GOT3 (cell line): ENCODE data around the gene CLTCL1.
"Not testable (repeated sequence)": the region's sequence is repeated elsewhere in the genome, so short reads cannot be mapped to it uniquely, and the experiment has no call there.

Experiments used
- DNase-seq: peaks from one replicate; lab custom pipeline; 2025; ENCODE audit warnings: mixed read lengths; lab: John Stamatoyannopoulos, UW

The CLTCL1 gene

DNA sequence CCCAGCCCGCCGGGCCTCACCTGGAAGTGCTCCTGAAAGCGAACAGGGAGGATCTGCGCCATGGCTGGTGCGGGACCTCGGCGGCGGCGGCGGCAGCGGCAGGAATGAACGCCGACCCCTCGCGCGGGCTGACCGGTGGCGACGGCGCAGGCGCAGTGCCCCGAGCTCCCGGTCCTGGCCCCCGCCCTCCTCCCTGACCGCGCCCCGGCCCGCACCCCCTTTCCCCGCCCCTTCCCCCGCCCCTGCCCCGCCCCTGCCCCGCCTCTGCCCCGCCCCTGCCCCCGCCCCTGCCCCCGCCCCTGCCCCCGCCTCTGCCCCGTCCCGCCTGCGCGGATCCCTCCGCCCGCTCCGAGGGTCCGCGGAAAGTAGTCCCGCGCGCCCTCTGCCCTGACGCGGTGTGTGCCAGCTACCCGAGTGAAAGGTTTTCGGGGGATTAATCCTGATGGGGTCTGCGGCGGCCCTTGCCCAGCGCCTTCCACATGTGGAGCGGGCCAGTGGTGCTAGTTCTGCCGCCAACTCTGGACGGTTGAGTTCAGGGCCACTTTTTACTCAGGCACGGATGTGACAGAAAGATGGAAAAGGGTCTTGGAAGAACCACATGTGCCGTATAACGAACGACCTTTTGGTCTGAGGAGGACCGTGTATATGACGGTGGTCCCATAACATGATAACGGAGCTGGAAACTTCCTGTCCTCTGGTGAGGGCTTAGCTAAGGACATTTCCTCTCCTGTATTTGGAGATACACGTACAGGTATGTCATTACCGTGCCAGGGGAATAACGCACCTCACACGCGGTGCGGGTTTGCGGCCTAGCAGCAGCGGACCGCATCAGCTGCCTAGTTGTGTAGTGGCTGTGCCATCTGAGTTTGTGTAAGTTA, at the start of gene CLTCL1:
TSS of gene CLTCL1 (minus strand) at position 140 of the 878 bp plus-strand sequence. CDS start at position 62, 78 bp downstream.
- no peak for DNase-seq

DNA sequence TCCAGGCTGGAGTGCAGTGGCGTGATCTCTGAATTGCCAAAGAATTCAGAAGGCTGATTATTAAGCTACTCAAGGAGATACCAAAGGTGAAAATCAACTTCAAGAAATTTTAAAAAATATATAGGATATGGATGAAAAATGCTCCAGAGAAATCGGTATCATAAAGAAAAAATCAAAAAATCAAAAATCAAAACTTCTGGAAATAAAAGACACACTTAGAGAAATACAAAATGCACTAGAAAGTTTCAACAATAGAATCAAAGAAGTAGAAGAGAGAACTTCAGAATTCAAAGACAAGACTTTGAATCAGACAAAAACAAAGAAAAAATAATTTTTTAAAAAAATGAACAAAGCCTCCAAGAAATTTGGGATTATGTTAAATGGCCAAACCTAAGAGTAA, 45.6 kb upstream of the CLTCL1 start:
- DNase-seq = no peak

DNA sequence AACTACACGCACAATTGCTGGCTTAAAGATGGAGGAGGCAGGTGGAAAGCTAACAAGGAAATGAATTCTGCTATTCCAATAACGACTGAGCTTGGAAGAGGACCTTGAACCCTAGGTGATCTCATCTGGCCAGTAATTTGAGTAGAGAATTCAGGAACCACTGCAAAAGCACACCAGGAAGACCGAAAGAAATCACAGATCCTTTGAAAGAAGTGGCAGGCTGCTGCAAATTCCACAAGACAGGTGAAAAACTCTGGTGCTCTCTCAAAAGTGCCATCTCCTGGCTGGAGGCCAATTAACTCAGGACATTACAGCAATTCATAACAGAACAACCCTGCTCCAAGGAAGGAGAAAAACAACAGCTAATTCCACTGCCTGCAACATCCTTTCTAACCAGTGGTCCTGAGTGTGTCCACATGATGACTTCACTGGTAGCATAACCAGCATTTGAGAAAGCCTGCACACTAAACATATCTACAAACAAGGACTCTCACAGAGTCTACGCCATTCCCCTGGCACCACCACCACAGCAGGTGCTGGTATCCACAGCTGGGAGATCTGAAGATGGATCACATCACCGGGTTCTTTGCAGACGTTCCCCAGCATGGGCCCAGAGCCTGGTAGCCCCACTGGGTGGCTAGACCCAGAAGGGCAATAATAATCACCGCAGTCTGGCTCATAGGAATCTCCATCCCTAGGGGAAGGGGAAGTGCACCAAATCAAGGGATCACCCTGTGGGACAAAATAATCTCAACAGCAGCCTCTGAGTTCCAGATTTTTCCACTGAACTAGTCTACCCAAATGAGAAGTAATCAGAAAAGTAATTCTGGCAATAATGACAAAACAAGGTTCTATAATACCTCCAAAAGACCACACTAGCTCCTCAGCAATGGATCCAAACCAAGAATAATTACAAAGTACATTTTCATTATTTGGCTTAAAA, 44.9 kb upstream of the CLTCL1 start:
- DNase-seq = no peak

DNA sequence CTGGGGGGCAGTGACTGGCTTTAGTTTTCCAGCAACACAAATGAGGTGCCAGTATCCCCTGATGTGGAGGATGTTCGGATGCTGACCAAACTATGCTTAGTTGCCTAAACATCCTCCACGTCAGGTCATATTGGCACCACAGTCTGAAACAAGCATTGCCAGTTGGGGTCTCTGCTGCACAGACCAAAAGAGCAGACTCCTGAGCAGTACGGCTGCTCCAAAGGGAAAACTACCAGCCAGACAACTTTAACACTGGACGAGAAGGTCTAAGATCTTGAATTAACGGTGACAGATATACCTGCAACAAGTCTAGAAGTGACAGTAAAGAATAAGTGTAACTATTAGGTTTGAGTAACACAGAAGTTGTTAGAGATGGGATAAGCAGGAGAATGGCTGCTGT, 40.5 kb upstream of the CLTCL1 start:
- DNase-seq = no peak

DNA sequence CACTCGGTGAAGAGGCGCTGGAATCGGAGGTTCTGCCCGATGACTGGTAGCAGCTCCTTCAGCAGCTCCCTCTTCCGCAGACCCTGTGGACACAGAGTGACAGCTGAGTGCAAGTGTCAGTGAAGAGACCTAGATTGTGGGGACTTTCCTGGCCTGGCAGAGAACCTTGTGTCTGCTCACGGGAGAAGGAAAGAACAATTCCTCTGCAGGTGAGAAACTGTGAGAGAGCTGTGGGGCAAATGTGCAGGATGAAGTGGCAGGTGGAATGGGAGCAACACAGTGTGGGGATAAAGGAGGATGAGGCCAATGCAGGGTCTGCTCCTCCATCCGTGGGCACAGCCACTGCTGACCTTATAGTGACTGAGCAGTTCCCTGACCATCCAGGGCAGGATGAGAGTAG, 40.0 kb upstream of the CLTCL1 start:
- DNase-seq = no peak

DNA sequence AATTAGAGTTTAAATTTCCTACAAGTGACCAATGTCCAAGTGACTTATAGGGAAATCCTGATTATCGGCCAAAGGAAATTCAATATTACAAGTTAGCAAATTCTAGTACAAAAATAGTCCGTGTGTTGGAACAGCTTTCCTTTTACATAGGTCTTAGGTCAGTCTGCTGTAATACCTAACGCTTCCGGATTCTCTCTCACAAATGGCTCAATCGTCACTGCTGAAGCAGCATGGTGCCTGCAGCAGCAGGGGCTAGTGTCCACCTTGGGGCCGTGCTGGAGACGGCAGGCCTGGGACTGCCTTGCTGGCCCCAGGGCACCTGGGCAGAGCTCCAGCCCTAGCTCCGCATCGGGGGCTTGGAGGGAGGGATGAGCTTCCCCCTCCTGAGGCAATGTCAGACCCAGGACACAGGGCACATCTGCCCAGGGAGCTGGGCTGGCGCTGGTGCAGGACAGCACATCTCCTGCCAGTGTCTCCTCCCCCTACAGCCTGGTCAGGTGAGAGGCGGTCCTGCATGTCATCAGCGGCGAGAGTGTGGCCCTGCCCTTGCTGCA, 39.4 kb upstream of the CLTCL1 start:
- DNase-seq = no peak

DNA sequence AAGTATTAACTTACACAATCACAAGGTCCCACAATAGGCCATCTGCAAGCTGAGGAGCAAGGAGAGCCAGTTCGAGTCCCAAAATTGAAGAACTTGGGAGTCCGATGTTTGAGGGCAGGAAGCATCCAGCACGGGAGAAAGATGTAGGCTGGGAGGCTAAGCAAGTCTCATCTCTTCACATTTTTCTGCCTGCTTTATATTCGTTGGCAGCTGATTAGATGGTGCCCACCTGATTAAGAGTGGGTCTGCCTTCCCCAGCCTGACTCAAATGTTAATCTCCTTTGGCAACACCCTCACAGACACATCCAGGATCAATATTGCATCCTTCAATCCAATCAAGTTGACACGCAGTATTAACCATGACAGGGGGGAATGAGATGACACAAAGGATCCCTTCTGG, 38.7 kb upstream of the CLTCL1 start:
- not testable (repeated sequence) for DNase-seq

DNA sequence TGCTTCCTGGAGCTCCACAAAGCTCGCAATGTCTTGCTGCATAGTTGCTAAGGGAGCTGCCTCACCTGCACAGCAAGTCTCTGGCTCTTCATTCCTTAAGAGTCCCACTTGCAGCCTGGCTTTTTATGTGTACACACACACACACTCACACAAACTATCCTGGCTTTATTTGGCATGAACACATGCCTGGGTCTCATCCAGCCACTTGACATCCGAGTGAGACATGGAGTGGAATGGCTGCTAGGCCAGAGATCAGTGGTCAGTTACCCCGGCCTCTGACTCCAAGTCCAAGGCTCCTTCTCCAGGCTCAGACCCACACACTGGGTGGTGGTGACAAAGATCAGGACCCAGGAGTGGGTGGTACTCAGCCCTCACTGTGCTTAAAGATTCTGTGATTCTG, 37.9 kb upstream of the CLTCL1 start:
- no peak for DNase-seq

DNA sequence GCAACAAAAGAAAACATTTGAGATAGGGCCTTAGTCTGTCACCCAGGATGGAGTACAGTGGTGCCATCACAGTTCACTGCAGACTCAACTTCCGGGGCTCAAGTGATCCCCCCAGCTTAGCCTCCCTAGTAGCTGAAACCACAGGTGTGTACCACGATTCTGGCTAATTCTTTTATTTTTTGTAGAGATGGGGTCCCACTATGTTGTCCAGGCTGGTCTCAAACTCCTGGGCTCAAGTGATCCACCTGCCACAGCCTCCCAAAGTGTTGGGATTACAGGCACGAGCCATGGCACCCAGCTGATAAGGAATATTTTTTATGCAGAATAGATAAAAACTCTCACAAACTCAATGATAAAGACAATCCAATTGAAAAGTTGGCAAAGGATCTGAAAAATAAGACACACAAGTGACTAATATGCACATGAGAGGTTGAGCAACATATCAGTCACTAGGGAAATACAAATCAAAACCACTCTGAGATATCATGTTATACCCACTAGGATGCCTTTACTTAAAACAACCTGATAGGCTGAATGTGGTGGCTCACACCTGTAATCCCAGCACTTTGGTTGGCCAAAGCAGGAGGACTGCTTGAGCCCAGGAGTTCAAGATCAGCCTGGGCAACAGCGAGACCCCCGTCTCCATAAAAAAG, 33.9 kb upstream of the CLTCL1 start:
- DNase-seq = no peak

DNA sequence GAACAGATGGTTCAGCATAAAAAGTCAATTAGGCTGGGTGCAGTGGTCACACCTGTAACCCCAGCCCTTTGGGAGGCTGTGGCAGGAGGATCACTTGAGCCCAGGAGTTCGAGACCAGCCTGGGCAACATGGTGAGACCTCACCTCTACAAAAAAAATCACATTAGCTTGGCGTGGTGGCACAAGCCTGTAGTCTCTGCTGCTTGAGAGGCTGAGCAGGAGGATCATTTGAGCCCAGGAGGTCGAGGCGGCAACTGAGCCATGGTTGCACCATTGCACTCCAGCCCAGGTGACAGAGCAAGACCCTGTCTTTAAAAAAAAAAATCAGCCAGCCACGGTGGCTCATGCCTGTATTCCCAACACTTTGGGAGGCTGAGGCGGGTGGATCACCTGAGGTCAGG, 31.9 kb upstream of the CLTCL1 start:
- not testable (repeated sequence) for DNase-seq

DNA sequence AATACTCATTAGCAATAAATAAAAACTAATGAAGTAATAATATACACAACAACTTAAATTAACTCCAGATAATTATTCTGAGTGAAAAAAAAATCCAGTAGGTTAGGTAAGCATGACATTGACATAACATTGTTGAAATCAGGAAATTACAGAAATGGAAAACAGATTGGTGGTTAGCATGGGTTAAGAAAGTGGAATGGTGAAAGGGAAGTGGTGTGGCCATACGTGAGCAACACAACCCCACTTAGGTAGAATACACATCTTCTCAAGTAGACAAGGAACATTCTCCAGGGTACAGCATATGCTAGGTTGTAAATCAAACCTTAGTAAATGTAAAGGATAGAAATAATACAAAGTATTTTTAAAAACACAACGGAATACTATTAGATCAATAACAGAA, 30.2 kb upstream of the CLTCL1 start:
- no peak for DNase-seq

DNA sequence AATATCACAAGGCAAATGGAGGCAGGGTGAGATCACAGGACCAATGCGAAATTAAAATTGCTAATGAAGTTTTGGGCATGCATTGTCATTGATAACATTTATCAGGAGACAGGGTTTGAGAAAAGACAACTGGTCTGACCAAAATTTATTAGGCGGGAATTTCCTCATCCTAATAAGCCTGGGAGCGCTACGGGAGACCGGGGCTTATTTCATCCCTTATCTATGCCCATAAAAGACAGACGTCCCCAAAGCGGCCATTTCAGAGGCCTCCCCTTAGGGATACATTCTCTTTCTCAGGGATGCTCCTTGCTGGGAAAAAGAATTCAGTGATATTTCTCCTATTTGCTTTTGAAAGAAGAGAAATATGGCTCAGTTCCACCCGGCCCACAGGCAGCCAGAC, 28.6 kb upstream of the CLTCL1 start:
- DNase-seq = not testable (repeated sequence)

DNA sequence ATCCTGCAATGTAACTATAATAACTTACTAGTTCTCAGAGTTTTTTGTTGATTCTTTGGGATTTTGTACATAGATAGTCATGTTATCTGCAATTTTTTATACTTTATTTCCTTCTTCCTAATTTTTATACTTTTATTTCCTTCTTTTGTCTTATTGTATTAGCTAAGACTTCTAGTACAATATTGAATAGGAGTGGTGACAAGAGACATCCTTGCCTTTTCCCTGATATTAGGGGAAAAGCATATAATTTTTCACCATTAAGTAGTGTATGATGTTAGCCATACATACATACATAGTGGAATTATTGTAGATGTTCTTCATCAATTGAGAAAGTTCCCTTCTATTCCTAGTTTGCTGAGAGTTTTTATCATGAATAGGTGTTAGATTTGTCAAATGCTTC, 27.8 kb upstream of the CLTCL1 start:
- DNase-seq = no peak

DNA sequence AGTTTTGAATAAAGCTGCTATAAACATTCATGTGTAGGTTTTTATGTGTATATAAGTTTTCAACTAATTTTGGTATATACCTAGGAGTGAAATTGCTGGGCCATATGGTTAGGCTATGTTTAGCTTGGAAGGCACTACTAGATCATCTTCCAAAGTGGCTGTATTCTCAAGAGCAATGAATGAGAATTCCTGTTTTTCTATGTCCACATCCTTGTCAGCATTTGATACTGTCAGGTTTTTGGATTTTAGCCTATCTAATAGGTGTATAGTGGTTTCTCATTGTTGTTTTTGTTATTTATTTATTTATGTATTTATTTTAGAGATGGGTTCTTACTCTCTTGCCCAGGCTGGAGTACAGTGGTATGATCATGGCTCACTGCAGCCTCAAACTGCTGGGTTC, 26.3 kb upstream of the CLTCL1 start:
- DNase-seq = no peak

DNA sequence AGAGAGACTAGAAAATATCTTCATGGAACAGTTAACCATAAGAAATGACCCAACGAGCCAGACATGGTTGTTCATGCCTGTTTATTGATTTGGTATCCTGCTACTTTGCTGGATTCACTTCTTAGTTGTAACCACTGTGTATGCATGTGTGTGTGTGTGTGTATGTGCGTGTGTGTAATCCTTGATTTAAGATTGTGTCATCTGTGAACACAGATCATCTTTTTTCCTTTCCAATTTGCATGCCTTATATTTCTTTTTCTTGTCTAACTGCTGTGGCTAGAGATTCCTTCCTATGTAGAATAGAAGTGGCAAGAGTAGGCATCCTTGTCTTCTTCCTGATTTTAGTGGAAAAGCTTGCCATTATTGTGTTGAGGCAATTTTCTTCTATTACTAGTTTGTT, 16.4 kb upstream of the CLTCL1 start:
- no peak for DNase-seq

DNA sequence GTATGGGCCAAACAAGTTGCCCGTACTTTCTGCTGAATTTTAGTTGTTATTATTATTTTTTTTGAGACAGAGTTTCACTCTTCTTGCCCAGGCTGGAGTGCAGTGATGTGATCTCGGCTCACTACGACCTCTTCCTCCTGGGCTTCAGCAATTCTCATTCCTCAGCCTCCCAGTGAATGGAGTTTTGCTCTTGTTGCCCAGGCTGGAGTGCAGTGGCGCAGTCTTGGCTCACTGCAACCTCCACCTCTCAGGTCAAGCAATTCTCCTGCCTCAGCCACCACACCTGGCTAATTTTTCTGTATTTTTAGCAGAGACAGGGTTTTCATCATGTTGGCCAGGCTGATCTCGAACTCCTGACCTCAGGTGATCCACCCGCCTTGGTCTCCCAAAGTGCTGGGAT, 15.0 kb upstream of the CLTCL1 start:
- DNase-seq = not testable (repeated sequence)

DNA sequence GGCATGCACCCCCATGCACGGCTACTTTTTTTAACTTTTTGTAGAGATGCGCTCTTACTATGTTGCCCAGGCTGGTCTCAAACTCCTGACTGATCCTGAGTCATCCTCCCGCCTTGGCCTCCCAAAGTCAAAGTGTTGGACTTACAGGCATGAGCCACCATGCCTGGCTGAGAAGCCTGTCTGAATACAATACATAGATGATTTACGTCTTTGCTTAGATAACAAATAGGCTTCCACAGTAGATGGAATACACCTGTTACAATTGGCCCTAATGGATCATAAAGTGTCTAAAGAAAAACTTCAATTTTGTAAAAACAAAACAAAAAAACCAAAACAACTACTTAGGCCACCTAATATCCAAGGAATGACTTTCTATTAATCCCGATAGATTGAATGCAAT, 13.0 kb upstream of the CLTCL1 start:
- no peak for DNase-seq

DNA sequence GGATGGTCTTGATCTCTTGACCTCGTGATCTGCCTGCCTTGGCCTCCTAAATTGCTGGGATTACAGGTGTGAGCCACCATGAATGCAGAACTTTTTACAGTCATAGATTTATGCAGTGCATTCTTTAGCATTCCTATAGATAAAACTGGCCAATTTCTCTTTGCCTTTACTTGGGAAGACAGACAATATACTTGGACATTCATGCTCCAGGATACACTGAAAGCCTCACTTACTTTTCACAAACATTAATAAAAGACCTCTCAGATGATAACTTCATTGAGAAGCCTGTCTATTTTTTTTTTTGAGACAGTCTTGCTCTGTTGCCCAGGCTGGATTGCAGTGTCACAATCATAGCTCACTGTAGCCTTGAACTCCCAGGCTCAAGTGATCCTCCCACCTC, 12.3 kb upstream of the CLTCL1 start:
- DNase-seq = no peak

DNA sequence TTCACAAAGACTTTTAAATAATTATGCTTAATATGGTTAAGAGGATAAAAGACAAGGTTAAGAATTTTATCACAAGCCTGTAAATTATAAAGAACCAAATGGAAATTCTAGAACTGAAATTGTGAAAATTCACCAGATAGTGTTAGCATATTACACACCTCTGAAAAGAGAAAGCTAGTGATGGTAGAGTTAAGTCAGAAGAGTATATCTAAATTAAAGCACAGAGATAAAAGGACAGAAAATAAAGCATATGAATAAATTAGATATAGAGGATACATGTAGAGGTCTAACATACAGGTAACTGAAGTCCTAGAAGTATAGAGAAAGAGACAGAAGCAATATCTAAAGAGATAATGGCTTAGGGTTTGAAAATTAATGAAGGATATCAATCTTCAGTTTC, 4.2 kb upstream of the CLTCL1 start:
- no peak for DNase-seq

DNA sequence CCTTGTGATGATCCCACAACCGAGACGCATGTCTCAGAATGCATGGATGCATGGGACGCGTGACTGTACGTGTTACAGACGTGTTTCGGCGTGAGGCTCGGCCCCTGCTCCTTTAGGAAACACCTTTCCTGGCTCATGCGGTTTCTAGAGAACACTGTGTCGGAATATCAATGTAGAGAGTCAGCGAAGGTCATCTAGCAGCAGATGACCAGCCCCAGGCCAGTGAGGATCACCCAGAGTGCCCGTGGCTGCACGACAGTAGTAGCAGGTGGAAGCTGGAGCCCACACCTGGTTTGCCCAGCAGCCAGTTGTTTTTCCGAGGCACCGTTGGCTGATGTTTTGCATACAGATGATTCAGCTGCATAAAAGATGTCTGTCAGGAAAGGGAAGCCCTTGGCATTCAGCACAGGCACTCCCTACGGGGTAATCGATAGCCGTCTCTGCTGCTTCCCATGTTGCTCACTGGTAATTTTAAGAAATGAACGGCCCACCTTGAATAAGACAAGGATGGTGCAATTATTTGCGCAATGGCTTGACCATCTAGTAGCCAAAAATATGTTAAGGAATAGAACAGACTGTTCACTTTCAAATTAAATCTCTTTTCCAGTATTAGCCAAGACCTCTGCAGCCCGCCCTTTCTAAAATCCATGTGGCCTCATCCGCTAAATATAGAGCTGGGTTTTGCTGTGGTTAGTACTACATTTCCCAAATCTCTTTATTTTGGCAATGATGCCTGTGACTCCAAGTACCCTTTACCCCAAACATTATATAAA, 1.1 kb upstream of the CLTCL1 start:
- no peak for DNase-seq

DNA sequence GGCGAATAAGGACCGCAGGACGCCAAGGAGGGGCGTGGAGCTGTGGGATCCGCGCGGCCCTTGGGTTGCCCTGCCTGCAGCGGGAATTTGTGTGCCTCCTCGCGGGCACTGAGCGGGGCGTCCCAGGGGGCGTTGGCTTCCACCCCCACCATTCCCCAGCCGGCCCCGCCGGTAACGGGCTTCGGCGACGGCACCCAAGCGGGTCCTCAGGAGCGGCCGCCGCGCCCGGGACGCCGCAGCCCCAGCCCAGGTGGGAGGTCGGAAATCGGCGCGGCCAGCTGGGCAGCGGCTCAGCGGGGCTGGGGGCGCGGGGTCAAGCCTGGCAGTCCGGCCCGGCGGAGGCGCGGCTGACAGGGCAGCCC, 320 bp downstream of the CLTCL1 start:
- DNase-seq = no peak
